Ishikawa (cell line): ENCODE results near the gene PTCD1.

Experiments used
- CEBPB ChIP-seq: IDR thresholded peaks from 2 replicates; pipeline ENCODE4 v1.6.1; 2012
- CREB1 ChIP-seq: IDR thresholded peaks from 2 replicates; pipeline ENCODE4 v1.6.1; 2012; ENCODE audit warnings: low read depth
- EGR1 ChIP-seq: IDR thresholded peaks from 2 replicates; pipeline ENCODE4 v1.6.1; 2012
- EP300 ChIP-seq: IDR thresholded peaks from 2 replicates; pipeline ENCODE4 v1.6.1; 2012; ENCODE audit warnings: borderline replicate concordance
- FOXM1 ChIP-seq: IDR thresholded peaks from 2 replicates; pipeline ENCODE4 v1.6.1; 2012; ENCODE audit warnings: low read depth, borderline replicate concordance
- MAX ChIP-seq: IDR thresholded peaks from 2 replicates; pipeline ENCODE4 v1.6.1; 2012
- NFIC ChIP-seq: IDR thresholded peaks from 2 replicates; pipeline ENCODE4 v1.6.1; 2012
- RAD21 ChIP-seq: IDR thresholded peaks from 2 replicates; pipeline ENCODE4 v1.6.1; 2012; ENCODE audit warnings: low read depth
- TAF1 ChIP-seq: IDR thresholded peaks from 2 replicates; pipeline ENCODE4 v1.6.1; 2012; ENCODE audit warnings: low read depth, mild to moderate bottlenecking
- TCF12 ChIP-seq: IDR thresholded peaks from 2 replicates; pipeline ENCODE4 v1.6.1; 2012; ENCODE audit warnings: low read depth
- TEAD4 ChIP-seq: IDR thresholded peaks from 2 replicates; pipeline ENCODE4 v1.6.1; 2012
- YY1 ChIP-seq: IDR thresholded peaks from 2 replicates; pipeline ENCODE4 v1.6.1; 2012; ENCODE audit warnings: low read depth
- ZBTB7A ChIP-seq: IDR thresholded peaks from 2 replicates; pipeline ENCODE4 v1.6.1; 2012; ENCODE audit warnings: low read depth
- TF ChIP-seq, protein P1 (sequence below): IDR thresholded peaks from 2 replicates; pipeline ENCODE4 v1.6.1; 2012
- TF ChIP-seq, protein P2 (sequence below): IDR thresholded peaks from 2 replicates; pipeline ENCODE4 v1.6.1; 2012; ENCODE audit warnings: low read depth, mild to moderate bottlenecking

PTCD1 gene

GRCh38 chr7:99398891-99399445 is 39.6 kb downstream of the PTCD1 start:
- no peak for TF ChIP-seq MAX
- TF ChIP-seq NFIC = no peak
- no peak for TF ChIP-seq CEBPB
- no peak for TF ChIP-seq TCF12
- TF ChIP-seq YY1 = no peak
- TF ChIP-seq TAF1 = no peak
- TF ChIP-seq, protein P1, sequence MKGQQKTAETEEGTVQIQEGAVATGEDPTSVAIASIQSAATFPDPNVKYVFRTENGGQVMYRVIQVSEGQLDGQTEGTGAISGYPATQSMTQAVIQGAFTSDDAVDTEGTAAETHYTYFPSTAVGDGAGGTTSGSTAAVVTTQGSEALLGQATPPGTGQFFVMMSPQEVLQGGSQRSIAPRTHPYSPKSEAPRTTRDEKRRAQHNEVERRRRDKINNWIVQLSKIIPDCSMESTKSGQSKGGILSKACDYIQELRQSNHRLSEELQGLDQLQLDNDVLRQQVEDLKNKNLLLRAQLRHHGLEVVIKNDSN = no peak
- no peak for TF ChIP-seq EGR1
- no peak for TF ChIP-seq TEAD4

- TF ChIP-seq YY1 (no peak), CREB1 (no peak), MAX (no peak), TCF12 (no peak), CEBPB (no peak), FOXM1 (no peak), TEAD4 (no peak), ZBTB7A (no peak), RAD21 (no peak), EGR1 (no peak), EP300 (no peak), NFIC (no peak)
- TF ChIP-seq, protein P1 = no peak
- TF ChIP-seq, protein P2, sequence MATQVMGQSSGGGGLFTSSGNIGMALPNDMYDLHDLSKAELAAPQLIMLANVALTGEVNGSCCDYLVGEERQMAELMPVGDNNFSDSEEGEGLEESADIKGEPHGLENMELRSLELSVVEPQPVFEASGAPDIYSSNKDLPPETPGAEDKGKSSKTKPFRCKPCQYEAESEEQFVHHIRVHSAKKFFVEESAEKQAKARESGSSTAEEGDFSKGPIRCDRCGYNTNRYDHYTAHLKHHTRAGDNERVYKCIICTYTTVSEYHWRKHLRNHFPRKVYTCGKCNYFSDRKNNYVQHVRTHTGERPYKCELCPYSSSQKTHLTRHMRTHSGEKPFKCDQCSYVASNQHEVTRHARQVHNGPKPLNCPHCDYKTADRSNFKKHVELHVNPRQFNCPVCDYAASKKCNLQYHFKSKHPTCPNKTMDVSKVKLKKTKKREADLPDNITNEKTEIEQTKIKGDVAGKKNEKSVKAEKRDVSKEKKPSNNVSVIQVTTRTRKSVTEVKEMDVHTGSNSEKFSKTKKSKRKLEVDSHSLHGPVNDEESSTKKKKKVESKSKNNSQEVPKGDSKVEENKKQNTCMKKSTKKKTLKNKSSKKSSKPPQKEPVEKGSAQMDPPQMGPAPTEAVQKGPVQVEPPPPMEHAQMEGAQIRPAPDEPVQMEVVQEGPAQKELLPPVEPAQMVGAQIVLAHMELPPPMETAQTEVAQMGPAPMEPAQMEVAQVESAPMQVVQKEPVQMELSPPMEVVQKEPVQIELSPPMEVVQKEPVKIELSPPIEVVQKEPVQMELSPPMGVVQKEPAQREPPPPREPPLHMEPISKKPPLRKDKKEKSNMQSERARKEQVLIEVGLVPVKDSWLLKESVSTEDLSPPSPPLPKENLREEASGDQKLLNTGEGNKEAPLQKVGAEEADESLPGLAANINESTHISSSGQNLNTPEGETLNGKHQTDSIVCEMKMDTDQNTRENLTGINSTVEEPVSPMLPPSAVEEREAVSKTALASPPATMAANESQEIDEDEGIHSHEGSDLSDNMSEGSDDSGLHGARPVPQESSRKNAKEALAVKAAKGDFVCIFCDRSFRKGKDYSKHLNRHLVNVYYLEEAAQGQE = no peak
Observed at GRCh38 chr7:99397297-99397983, 41.2 kb downstream of the PTCD1 start.

DNA sequence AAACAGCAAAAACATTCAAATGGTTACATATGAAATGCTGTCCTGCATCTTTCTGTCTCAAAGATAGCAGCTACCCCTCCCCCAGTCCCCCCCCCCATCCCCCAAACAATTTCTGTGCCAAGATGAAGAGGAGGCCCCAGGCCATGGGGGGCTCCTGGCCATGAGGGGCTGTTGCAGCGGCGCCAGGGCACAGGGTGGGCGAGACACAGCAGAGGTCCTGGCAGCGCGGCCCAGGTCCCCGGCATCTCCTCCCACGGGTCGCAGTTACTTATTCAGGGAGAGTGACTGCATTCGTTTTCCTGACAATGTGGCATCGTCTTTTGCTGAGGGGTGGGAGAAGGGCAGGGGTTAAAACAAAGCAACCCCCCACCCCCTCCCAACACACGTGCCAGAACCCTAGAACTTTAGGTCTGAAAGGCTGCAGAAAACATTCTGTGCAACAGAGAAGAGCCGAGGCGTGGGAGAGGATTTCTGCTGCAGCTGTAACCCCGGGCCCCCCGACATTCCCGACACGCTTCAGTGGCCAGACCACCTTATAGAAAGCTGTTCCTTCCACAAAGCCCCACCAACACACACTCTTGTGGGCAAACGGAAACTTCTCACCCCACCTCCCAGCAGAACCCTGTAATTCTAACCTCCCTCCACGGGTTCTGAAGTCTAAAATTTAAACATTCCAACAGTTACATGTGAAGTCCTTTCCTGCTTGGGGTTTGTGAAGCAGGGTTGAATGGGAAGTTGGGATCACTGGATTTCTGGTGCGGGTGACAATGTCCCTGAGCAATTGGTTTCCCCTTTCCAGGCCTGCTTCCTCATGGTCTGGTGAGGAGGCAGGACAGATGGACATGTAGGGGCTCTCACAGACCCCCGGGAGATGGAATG is 41.9 kb downstream of the PTCD1 start:
- no peak for TF ChIP-seq RAD21
- TF ChIP-seq MAX = no peak
- TF ChIP-seq, protein P1 = no peak
- TF ChIP-seq FOXM1 = no peak

GRCh38 chr7:99395616-99396327 is 42.8 kb downstream of the PTCD1 start:
- TF ChIP-seq YY1 (no peak), TCF12 (no peak), FOXM1 (no peak), CEBPB (no peak), ZBTB7A (no peak), EGR1 (no peak), TAF1 (no peak), NFIC (no peak), RAD21 (no peak), EP300 (no peak), MAX (no peak), CREB1 (no peak)
- TF ChIP-seq, protein P1 = no peak

- TF ChIP-seq FOXM1 = no peak
- TF ChIP-seq TEAD4 = no peak
- TF ChIP-seq EGR1 = no peak
- no peak for TF ChIP-seq NFIC
- TF ChIP-seq CEBPB = no peak
- no peak for TF ChIP-seq TAF1
- no peak for TF ChIP-seq CREB1
- TF ChIP-seq EP300 = no peak
- TF ChIP-seq TCF12 = no peak
- TF ChIP-seq RAD21 = no peak
- TF ChIP-seq, protein P2 = no peak
- TF ChIP-seq ZBTB7A = no peak
- TF ChIP-seq MAX = no peak
- no peak for TF ChIP-seq YY1
Observed at GRCh38 chr7:99394188-99394502, 44.5 kb downstream of the PTCD1 start.
